ENCODE measurements around the gene NT5DC1. TPM values are rescaled to one million over a fixed set of nuclear protein-coding genes. Genes with fewer than 3 reads are reported as not detected.

The NT5DC1 gene
- total and polyA plus RNA-seq, 2 experiments from 2014 or later: 27.0 to 29.8 TPM

DNA sequence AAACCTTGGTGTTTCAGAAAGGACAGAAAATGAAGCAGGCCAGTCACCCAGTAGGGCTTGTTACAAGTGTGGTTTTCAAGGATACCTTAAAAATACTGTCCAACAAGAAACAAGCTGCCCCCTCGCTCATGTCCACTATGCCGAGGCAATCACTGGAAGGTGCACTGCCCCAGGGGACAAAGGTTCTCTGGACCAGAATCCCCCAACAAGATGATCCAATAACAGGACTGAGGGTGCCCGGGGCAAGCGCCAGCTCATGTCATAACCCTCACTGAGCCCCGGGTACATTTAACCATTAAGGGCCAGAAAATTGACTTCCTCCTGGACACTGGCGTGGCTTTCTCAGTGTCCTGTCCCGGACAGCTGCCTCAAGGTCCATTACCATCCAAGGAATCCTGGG lies 6.6 kb upstream of the NT5DC1 start:
- no peak overlapping the region for H3K4me2 ChIP-seq
- H3K9me2 ChIP-seq (ENCODE audit: insufficient read depth): no peaks in the 10 kb centered on the region
- no peaks in the 10 kb centered on the region for H3K79me2 ChIP-seq (replicated peaks; ENCODE audit: insufficient read depth)
- no peak overlapping the region for H3K4me3 ChIP-seq
- H3K4me1 Mint-ChIP-seq: peaks cover 12% of the 10 kb centered on the region
- no peaks in the 10 kb centered on the region for H4K20me1 ChIP-seq (replicated peaks; ENCODE audit: insufficient read depth)
- TF ChIP-seq, protein P1, sequence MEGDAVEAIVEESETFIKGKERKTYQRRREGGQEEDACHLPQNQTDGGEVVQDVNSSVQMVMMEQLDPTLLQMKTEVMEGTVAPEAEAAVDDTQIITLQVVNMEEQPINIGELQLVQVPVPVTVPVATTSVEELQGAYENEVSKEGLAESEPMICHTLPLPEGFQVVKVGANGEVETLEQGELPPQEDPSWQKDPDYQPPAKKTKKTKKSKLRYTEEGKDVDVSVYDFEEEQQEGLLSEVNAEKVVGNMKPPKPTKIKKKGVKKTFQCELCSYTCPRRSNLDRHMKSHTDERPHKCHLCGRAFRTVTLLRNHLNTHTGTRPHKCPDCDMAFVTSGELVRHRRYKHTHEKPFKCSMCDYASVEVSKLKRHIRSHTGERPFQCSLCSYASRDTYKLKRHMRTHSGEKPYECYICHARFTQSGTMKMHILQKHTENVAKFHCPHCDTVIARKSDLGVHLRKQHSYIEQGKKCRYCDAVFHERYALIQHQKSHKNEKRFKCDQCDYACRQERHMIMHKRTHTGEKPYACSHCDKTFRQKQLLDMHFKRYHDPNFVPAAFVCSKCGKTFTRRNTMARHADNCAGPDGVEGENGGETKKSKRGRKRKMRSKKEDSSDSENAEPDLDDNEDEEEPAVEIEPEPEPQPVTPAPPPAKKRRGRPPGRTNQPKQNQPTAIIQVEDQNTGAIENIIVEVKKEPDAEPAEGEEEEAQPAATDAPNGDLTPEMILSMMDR (conservative IDR thresholded peaks at IDR 0.05; ENCODE audit: low read depth in 2 of 2): no peak
- TF ChIP-seq ZNF114 (CRISPR knock-in tag; IDR thresholded peaks at IDR 0.05) (no peak), ZNF331 (CRISPR knock-in tag; IDR thresholded peaks at IDR 0.05; ENCODE audit: low read depth) (no peak), STAT1 (IDR thresholded peaks at IDR 0.05; ENCODE audit: unreplicated experiment) (no peak), CREB1 (CRISPR knock-in tag; IDR thresholded peaks at IDR 0.05; ENCODE audit: low read depth) (no peak), NANOG (IDR thresholded peaks at IDR 0.05; ENCODE audit: borderline replicate concordance) (no peak), JUNB (IDR thresholded peaks at IDR 0.05; ENCODE audit: unreplicated experiment) (no peak), EZH2phosphoT487 (IDR thresholded peaks at IDR 0.05; ENCODE audit: unreplicated experiment) (no peak), EZH2 (IDR thresholded peaks at IDR 0.05; ENCODE audit: low read depth, unreplicated experiment) (no peak), POLR2AphosphoS5 (IDR thresholded peaks at IDR 0.05; ENCODE audit: low read depth) (no peak)
- TF ChIP-seq, protein P2, sequence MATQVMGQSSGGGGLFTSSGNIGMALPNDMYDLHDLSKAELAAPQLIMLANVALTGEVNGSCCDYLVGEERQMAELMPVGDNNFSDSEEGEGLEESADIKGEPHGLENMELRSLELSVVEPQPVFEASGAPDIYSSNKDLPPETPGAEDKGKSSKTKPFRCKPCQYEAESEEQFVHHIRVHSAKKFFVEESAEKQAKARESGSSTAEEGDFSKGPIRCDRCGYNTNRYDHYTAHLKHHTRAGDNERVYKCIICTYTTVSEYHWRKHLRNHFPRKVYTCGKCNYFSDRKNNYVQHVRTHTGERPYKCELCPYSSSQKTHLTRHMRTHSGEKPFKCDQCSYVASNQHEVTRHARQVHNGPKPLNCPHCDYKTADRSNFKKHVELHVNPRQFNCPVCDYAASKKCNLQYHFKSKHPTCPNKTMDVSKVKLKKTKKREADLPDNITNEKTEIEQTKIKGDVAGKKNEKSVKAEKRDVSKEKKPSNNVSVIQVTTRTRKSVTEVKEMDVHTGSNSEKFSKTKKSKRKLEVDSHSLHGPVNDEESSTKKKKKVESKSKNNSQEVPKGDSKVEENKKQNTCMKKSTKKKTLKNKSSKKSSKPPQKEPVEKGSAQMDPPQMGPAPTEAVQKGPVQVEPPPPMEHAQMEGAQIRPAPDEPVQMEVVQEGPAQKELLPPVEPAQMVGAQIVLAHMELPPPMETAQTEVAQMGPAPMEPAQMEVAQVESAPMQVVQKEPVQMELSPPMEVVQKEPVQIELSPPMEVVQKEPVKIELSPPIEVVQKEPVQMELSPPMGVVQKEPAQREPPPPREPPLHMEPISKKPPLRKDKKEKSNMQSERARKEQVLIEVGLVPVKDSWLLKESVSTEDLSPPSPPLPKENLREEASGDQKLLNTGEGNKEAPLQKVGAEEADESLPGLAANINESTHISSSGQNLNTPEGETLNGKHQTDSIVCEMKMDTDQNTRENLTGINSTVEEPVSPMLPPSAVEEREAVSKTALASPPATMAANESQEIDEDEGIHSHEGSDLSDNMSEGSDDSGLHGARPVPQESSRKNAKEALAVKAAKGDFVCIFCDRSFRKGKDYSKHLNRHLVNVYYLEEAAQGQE (IDR thresholded peaks at IDR 0.05; ENCODE audit: unreplicated experiment): no peak
- TF ChIP-seq, protein P3, sequence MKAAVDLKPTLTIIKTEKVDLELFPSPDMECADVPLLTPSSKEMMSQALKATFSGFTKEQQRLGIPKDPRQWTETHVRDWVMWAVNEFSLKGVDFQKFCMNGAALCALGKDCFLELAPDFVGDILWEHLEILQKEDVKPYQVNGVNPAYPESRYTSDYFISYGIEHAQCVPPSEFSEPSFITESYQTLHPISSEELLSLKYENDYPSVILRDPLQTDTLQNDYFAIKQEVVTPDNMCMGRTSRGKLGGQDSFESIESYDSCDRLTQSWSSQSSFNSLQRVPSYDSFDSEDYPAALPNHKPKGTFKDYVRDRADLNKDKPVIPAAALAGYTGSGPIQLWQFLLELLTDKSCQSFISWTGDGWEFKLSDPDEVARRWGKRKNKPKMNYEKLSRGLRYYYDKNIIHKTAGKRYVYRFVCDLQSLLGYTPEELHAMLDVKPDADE (IDR thresholded peaks at IDR 0.05): no peak
- TF ChIP-seq, protein P4, sequence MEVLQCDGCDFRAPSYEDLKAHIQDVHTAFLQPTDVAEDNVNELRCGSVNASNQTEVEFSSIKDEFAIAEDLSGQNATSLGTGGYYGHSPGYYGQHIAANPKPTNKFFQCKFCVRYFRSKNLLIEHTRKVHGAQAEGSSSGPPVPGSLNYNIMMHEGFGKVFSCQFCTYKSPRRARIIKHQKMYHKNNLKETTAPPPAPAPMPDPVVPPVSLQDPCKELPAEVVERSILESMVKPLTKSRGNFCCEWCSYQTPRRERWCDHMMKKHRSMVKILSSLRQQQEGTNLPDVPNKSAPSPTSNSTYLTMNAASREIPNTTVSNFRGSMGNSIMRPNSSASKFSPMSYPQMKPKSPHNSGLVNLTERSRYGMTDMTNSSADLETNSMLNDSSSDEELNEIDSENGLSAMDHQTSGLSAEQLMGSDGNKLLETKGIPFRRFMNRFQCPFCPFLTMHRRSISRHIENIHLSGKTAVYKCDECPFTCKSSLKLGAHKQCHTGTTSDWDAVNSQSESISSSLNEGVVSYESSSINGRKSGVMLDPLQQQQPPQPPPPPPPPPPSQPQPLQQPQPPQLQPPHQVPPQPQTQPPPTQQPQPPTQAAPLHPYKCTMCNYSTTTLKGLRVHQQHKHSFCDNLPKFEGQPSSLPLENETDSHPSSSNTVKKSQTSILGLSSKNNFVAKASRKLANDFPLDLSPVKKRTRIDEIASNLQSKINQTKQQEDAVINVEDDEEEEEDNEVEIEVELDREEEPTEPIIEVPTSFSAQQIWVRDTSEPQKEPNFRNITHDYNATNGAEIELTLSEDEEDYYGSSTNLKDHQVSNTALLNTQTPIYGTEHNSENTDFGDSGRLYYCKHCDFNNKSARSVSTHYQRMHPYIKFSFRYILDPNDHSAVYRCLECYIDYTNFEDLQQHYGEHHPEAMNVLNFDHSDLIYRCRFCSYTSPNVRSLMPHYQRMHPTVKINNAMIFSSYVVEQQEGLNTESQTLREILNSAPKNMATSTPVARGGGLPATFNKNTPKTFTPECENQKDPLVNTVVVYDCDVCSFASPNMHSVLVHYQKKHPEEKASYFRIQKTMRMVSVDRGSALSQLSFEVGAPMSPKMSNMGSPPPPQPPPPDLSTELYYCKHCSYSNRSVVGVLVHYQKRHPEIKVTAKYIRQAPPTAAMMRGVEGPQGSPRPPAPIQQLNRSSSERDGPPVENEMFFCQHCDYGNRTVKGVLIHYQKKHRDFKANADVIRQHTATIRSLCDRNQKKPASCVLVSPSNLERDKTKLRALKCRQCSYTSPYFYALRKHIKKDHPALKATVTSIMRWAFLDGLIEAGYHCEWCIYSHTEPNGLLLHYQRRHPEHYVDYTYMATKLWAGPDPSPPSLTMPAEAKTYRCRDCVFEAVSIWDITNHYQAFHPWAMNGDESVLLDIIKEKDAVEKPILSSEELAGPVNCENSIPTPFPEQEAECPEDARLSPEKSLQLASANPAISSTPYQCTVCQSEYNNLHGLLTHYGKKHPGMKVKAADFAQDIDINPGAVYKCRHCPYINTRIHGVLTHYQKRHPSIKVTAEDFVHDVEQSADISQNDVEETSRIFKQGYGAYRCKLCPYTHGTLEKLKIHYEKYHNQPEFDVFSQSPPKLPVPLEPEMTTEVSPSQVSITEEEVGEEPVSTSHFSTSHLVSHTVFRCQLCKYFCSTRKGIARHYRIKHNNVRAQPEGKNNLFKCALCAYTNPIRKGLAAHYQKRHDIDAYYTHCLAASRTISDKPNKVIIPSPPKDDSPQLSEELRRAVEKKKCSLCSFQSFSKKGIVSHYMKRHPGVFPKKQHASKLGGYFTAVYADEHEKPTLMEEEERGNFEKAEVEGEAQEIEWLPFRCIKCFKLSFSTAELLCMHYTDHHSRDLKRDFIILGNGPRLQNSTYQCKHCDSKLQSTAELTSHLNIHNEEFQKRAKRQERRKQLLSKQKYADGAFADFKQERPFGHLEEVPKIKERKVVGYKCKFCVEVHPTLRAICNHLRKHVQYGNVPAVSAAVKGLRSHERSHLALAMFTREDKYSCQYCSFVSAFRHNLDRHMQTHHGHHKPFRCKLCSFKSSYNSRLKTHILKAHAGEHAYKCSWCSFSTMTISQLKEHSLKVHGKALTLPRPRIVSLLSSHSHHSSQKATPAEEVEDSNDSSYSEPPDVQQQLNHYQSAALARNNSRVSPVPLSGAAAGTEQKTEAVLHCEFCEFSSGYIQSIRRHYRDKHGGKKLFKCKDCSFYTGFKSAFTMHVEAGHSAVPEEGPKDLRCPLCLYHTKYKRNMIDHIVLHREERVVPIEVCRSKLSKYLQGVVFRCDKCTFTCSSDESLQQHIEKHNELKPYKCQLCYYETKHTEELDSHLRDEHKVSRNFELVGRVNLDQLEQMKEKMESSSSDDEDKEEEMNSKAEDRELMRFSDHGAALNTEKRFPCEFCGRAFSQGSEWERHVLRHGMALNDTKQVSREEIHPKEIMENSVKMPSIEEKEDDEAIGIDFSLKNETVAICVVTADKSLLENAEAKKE (CRISPR knock-in tag; IDR thresholded peaks at IDR 0.05): no peak
- H3K27ac ChIP-seq (ENCODE audit: low read depth): no peak overlapping the region
- H3K9me3 Mint-ChIP-seq: peaks cover 25% of the 10 kb centered on the region
- DNase-seq (ENCODE audit: low spot score) (no peak), ATAC-seq (no peak)
- H3K4me1 ChIP-seq (ENCODE audit: insufficient read depth): peaks cover 8% of the 10 kb centered on the region
- peaks cover 24% of the 10 kb centered on the region for H3K36me3 Mint-ChIP-seq (ENCODE audit: low read depth)
- peaks cover 4% of the 10 kb centered on the region for H3K27me3 Mint-ChIP-seq (ENCODE audit: insufficient read depth, low read depth, poor library complexity)
- H3F3A ChIP-seq (replicated peaks; ENCODE audit: low read depth): no peaks in the 10 kb centered on the region
- no peak overlapping the region for H3K4me3 Mint-ChIP-seq
- H3K36me3 ChIP-seq (ENCODE audit: insufficient read depth): no peaks in the 10 kb centered on the region
- H3K27me3 ChIP-seq (ENCODE audit: insufficient read depth): no peaks in the 10 kb centered on the region
- H3K27ac Mint-ChIP-seq: no peak overlapping the region
- no peak overlapping the region for H2AFZ ChIP-seq

All from GM23338 (cell line).